ENCODE results near the gene RIN1. TPM values are rescaled to one million over a fixed set of nuclear protein-coding genes. Genes with fewer than 3 reads are reported as not detected.
"Not testable (repeated sequence)": the region's sequence is repeated elsewhere in the genome, so short reads cannot be mapped to it uniquely, and the experiment has no call there.

Gene RIN1
- total RNA-seq, 1 experiment from 2014 or later: 21.0 TPM

DNA sequence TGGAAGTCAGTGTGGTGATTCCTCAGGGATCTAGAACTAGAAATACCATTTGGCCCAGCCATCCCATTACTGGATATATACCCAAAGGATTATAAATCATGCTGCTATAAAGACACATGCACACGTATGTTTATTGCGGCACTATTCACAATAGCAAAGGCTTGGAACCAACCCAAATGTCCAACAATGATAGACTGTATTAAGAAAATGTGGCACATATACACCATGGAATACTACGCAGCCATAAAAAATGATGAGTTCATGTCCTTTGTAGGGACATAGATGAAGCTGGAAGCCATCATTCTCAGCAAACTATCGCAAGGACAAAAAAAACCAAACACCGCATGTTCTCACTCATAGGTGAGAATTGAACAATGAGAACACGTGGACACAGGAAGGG is 15.5 kb downstream of the RIN1 start:
- not testable (repeated sequence) for DNase-seq (ENCODE audit: low spot score)

DNA sequence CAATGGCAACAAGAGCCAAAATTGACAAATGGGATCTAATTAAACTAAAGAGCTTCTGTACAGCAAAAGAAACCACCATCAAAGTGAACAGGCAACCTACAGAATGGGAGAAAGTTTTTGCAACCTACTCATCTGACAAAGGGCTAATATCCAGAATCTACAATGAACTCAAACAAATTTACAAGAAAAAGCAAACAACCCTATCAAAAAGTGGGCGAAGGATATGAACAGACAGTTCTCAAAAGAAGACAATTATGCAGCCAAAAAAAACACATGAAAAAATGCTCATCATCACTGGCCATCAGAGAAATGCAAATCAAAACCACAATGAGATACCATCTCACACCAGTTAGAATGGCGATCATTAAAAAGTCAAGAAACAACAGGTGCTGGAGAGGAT is 15.9 kb downstream of the RIN1 start:
- DNase-seq (ENCODE audit: low spot score): not testable (repeated sequence)

DNA sequence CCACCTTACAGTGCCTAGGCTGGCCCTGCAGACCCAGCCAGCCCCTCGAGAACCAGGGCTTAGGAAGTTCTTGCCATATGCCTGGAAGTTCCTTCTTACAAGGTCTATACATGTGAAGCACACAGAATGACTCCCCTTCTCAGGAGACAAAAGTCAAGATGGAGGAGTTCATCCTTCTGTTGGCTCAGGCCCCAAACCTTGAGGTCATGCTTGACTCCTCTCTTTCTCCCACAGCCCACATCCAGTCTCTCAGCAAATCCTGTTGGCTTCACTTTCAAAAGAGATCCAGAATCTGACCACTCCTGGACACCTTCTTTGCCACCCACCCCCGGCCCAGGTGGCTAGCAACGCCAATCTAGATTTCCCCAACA is 17.6 kb downstream of the RIN1 start:
- DNase-seq (ENCODE audit: low spot score): no peak

DNA sequence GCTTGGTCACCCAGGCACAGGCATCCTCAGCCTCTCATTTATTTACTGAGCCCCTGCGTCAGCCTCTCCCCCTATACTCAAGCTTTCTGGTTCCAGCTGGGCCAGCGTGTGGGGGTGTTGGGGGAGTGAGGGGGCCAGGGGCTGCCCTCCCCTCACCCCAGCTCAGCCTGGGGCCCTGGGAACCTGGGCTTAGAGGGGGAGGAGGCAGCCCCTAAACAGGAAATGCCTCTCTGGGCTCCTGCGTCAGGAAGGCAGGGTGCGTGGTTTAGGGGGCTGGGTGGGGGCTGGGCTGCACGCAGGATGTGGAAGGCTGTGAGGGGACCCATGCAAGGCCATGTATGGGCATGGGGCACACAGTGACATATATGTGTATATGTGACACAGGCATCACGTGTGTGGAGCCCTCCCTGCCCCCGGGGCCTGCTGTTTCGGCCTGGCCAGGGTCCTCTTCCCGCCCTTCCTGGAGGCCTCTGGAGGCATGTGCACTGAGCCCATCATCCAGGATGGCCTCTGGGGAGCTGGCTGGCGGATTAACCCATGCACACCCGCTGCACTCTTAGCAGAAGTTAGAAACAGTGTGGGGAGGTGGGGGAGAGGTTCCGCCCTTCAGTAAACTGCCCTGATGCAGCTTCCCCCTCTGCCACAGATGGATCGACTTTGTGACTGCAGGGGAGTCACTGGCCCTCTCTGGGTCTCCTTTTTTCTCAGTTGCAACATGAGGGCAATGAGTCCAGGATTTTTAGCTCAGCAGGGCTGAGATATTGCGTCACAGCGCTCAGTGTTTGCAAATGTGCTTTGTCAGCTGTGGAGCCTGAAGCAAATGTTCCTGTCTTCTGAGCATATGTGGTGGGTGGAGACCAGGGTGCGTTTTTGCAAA is 18.3 kb downstream of the RIN1 start:
- no peak for DNase-seq (ENCODE audit: low spot score)

DNA sequence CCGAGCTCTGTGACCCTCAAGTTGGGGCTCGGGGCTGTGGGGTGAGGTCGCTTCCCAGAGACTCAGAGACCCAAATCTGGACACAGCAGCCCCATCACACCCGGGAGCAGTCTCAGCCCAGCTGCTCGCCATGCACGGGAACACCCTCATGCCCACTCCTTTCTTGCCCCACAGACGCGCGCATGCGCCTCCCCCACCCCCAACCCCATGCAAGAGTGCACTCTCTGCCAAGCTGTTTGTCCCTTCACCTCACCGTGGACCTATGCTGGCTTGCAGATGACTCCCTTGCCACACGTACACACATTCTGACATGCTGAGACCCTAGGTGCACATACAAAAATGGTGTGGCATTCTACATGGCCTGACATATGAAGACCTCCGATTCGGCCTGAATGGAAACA is 18.9 kb downstream of the RIN1 start:
- no peak for DNase-seq (ENCODE audit: low spot score)

DNA sequence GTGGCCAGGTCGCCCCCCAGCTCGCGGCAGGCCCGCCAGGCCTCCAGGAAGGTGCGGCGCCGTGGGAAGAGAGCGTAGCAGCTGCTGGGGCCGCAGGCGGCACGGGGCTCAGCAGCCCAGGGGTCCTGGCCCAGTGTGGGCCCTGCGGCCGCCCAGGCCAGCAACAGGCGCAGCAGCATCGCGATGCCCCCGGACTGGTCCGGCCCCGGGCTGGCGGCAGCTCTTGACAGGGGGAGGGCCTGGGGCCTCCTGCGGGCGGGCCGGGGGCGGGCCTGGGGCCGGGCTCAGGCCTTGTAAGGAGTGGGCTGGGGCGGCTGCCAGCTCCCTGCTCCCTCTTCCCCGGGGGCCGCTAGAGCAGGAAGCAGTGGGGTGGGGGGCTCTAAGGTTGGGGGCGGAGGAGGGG is 19.4 kb downstream of the RIN1 start, which contains the start of gene CD248:
CD248 (minus strand) TSS at position 196 of the 403 bp plus-strand sequence; CDS start at position 179, 17 bp downstream.
- no peak for DNase-seq (ENCODE audit: low spot score)

DNA sequence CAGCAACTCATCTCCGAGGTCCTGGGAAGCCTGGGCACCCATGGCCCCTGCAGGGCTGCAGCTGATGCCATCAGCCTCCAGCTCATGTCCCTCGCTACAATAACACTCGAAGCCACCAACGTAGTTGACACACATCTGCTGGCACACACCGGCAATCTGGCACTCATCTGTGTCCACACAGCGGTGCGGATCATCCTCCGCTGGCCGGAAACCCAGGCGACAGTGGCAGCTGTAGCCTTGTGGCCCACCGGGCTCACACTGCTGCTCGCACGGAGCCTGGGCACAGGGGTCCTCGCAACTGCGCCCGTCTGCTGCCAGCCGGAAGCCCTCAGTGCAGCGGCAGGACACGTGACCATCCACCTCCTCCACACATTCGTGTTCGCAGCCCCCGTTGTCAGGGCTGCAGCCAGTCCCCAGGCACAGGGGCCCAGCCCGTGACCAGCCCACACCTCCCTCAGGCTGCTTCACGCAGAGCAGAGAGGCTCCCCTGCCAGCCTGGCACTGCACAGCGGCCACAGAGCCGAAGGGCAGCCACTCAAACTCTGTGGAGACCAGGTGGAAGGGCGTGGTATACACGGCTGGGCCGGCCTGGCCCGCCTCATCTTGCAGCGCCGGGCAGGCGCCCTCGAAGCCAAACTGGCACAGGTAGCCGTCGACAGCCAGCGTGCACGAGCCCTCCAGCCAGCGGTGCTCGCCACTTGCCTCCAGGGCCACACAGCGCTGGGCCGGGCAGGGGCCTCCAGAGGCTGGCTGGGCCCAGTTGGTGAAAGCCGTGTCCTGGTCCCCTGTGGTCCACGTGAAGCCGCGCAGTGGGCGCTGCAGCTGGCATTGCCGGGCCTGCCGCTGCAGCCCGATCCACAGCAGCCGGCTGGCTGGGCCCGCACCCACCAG is 20.1 kb downstream of the RIN1 start:
- no peak for DNase-seq (ENCODE audit: low spot score)

DNA sequence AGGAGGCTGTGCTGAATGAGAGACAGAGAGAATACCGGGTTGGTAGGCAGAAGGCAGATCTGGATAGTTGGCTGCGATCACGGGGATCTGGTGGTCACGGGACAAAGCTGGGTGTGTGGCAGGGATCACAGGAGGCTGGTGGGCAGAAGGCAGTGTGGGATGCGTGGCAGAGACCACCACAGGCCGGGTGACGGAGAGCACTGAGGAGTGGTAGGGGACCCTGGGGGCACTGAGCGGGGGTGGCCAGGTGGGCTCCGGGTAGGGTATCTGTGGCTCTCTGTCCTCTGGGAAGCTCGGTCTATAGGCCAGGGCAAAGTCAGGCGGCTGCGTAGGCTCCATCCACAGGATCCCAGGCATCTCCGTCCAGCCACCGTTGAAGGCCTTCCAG is 20.7 kb downstream of the RIN1 start:
- no peak for DNase-seq (ENCODE audit: low spot score)

DNA sequence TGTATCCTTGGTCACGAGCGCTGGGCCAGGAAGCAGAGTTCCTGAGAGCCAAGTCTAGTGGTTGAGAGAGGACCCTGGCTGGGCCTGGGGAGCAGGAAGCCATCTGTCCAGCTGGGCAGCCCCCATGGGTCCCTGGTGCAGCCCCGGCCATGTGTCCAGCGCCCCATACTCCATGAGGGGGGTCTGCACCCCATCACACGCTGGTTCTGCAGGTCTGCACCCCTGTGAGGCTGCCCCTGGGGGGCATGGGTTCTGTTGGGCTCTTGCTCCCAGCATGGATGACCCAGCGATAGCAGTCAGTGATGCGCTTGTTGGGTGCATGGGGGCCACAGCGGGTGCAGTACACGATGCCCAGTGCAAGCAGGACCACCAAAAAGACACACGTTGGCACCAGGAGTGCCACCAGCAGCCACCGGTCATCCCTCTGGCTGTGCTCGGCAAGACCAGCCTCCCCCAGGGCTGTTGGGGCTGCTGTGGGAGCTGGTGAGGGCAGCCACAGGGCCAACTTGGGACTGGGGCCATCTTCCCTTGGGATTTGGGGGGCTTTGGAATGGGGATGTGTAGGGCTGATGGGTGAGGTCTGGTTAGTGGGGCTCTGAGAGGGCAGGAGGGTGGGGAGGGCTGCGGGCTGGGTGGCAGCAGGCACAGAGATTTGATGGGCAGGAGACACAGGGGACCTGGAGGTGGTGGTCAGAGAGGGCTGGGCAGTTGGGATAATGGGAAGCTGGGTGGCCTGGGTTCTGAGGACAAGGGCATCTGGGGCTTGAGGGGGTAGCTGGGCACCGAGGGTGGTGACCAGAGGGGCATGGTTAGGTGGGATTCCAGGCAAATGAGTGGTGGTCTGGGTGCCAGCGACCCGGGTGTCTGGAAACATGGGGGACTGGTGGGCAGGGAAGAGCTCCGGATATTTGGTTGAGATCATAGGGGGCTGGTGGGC is 21.4 kb downstream of the RIN1 start:
- DNase-seq (ENCODE audit: low spot score): no peak

DNA sequence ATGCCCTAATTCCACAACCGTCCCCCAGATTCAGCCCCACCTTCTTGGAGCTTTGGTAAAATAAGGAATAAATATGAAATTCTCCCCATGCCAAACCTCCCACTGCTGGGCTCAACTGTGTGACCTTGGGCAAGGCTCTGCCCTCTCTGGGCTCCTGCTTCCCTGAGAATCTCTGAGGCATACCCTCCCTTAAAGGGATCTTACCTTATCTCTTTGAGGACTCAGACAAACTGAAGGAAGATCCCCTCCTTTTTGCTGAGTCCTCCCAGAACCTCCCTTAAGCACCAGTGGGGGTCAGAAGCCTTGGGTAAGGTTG is 22.1 kb downstream of the RIN1 start:
- DNase-seq (ENCODE audit: low spot score): no peak

DNA sequence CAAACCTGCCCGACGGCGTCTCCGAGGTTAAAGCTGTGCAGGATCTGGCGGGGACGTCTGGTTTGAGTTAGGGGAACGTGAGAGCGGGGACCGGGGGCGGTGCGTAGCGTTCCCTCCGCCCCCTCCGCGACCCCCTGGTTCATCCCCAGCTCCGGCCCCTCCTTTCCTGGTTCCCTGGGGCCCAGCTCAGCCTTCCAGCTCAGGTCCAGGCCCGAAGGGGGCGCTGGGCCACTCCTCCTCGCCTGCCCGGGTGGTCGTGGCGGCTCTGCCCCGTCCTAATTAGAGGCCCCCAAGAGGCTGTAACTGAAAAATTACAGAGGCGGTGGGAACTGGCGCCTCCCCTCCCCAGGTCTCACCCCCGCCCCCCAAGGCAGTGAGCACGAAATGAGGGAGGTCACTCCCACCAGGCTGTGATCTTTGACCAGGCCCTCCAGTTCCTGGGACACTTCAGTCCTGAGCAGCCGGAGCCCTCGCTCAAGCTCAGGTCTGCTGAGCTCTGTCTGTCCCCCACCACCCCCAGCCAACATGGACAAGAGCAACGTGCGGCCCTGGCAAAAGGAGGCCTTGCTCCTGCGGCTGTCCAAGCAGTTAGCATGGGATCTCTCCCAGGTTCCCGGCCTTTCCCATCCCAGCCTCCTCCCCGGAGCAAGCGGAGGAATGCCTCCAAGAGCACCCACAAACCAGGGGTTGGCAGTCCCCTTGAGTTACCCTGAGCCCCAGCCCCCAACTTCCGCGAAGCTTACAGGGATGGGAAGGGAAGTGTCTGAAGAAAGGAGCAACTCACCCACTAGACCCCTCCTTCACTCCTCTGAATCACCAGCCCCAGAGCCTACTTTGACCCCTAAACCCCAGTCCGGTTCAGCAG is 22.7 kb downstream of the RIN1 start:
- no peak for DNase-seq (ENCODE audit: low spot score)

DNA sequence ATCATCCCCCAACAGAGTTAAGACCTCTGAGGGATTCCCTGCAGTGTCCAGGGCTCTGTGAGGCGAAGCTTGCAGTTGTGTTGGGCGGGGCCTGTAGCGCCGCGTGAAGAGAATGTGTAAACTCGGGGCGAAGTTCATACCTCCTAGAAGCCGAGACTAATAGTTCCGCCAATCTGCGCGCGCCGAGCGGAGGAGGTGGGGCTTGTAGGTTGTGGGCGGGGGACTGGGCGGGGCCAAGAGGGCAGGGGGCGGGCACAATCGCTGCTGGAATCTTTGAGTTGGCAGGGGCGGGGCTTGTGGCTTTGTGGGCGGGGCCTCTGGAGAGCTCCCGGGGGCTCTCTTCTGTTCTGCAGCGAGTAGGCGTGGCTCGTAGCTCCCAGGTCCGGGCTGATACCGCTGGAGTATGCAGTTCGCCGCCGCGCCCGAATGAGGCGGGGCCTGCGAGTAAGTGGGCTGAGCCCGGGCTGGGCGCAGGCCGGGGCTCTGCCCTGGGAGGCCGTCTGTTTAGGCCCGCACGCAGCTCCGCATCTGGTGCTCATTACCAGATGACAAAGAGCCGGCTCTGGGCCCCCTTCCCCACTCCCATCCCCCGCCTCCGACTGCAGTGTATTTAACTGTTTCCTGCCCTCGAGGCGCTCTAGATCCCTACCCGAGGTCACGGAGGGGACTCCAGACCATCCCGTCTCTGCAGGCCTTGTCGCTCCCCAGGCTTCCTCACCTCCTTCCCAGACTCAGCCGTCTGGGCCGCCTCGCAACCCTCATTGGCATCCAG is 23.5 kb downstream of the RIN1 start:
- peak; percentile 99 for DNase-seq (ENCODE audit: low spot score)

DNA sequence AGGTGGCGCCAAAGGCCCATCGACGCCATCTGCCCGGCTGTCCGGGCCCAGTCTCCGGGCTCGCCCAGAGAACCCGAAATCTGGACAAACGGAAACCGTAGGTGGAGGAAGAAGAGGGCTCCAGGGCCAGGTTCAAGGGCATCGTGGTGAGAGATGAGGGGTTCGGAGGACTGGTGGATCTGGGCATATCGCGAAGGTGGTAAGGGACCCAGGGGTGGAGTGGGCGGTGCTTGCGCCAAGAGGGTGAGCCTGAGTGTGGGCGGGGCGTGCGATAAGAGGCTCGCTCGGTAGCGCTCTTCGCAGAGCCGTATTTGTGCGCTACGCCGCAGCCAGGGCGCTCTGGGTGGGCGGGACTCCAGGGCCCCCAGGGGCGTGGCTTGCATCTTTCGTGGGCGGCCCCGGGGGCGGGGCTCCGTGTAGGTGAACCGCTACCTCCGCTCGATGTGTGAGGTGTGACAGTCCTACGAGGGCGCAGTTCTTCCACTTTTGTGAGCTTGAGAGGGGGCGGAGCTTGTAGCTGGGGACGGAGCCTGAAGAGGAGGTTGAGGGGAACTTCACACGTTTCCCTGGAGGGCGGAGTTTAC is 24.2 kb downstream of the RIN1 start:
- peak; percentile 98 for DNase-seq (ENCODE audit: low spot score)

DNA sequence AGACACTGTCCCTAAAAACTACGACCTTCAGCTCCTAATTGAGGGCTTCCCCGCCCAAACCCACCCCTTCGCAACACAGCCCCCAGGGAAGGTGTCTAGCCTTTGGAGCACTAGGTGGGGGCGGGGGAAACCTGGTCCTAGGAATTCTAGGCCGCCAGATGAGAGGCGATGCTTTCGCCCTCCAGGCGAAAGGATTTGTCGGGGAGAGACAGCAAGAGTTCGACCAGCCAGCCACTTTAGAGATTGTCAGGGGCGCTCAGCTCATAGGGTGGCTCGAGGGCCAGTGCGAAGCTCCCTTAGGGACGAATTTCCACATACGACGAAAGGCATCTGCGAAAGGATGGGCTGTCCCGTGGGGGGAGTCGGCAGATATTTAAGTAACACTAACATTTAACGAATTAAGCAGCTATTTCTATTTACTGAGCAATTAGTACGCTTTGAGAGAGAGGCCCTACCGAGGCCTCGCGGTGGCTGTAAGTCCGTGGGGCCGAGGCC is 24.7 kb downstream of the RIN1 start:
- no peak for DNase-seq (ENCODE audit: low spot score)

DNA sequence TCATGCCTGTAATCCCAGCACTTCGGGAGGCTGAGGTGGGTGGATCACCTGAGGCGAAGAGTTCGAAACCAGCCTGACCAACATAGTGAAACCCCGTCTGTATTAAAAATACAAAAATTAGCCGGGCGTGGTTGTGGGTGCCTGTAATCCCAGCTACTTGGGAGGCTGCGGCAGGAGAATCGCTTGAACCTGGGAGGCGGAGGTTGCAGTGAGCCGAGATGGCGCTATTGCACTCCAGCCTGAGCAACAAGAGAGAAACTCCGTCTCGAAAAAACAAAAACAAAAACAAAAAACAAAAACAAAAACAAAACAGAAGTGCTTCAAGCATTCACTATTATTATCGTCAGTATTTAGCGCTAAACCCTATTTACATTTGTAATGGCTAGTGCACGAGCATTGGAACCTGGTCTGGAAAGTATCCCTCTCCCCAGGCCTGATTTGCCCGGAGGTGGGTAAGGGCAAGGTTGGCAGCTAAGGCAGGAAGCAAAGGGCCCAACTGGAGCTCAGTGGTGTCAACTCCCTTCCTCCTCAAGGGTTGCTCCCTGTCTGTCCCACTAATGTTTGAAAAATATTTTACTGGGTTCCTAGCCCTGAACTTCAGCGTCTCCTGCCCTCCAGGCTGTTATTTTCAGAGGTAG is 25.3 kb downstream of the RIN1 start:
- DNase-seq (ENCODE audit: low spot score): not testable (repeated sequence)

DNA sequence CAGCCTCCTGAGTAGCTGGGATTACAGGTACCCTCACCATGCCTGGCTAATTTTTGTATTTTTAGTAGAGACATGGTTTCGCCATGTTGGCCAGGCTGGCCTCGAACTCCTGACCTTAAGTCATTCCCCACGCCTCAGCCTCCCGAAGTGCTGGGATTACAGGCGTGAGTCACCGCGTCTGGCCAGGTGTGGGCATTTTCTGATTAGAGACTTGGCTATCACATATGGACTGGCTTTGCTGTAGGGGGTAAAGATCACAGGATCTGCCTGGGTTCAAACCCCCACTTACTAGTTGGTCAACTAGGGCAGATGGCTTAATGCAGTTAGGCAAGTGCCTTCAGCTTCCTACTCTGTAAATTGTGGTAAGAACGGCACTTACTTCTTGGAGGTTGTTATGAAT is 25.9 kb downstream of the RIN1 start:
- no peak for DNase-seq (ENCODE audit: low spot score)

DNA sequence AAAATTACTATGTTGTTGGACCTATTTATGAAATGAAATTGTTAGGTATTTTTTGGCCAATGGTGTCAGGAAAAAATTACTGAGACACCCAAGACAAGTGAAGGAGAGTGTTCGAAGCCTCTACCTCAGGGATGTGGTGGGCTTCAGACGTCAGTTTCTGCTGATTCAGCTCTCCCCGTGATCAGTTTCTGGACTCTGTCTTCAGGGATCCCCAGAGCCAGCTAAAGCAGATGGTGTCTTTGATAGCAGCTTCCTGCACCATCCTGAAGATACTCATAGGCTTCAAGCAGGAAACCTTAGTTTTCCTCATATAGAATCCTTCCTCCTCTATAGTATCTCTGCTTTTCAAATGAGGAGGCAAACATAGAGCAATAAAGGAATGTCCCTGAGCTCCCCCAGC is 26.8 kb downstream of the RIN1 start:
- no peak for DNase-seq (ENCODE audit: low spot score)

DNA sequence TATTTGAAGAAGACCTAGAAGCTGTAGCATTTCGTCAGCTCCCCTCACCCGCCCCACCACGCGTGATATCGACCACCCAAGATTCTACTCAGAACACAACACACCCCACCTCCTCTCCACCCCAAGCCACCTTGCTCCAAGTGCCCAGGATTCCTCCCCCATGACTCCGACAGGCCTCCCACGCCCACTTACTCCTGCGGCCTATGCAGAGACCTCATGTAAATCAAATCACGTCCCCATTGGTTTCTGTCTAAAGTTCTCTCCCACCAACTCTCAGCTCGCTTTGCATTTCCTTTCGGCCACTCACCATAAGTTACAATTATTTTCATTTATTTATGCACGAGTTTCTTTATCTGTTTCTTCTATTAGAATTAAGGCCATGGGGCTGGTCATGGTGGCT is 33.6 kb downstream of the RIN1 start:
- DNase-seq (ENCODE audit: low spot score): no peak

DNA sequence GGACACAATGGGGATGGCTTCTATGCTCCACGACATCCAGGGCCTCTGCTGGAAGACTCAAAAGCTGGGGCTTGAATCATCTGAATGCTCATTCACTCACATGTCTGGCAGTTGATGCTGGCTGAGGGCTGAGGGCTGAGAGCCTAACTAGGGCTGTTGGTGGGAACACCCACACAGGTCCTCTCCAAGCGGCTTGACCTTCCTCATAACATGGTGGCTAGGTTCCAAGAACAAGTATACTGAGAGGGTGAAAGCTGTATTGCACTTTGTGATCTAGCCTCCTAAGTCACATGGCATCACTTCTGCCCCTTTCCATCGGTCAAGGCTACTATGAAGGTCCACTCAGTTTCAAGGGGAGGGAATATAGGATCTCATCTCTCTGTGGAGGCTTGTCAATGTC is 37.0 kb downstream of the RIN1 start:
- DNase-seq (ENCODE audit: low spot score): no peak
